IPS-18a (cell line): Measurements from ENCODE around the gene SHLD1.
"Not testable (repeated sequence)": the region's sequence is repeated elsewhere in the genome, so short reads cannot be mapped to it uniquely, and the experiment has no call there.

ENCODE experiments used
- H3K27ac ChIP-seq: one replicate; pipeline ENCODE4 v1.5.1; 2013; ENCODE audit warnings: low read length
- H3K27me3 ChIP-seq: one replicate; pipeline ENCODE4 v1.6.1; 2013; ENCODE audit warnings: mild to moderate bottlenecking, low read length; ENCODE audit not compliant: control insufficient read depth, insufficient read depth
- H3K36me3 ChIP-seq: one replicate; pipeline ENCODE4 v1.6.1; 2013; ENCODE audit warnings: low read depth, low read length; ENCODE audit not compliant: control insufficient read depth
- H3K4me1 ChIP-seq: one replicate; pipeline ENCODE4 v1.6.1; 2013; ENCODE audit warnings: low read depth, low read length; ENCODE audit not compliant: control insufficient read depth
- H3K4me3 ChIP-seq: one replicate; pipeline ENCODE4 v1.5.1; 2013; ENCODE audit warnings: low read length
- H3K9ac ChIP-seq: one replicate; pipeline ENCODE4 v1.6.1; 2013; ENCODE audit warnings: mild to moderate bottlenecking, low read length, moderate library complexity
- H3K9me3 ChIP-seq: one replicate; pipeline ENCODE4 v1.6.1; 2013; ENCODE audit warnings: low read depth, low read length; ENCODE audit not compliant: control insufficient read depth

Gene SHLD1

GRCh38 chr20:5719861-5720403, 30.3 kb upstream of the SHLD1 start:
- no peaks in the 10 kb centered on the region for H3K36me3 ChIP-seq
- no peaks in the 10 kb centered on the region for H3K4me1 ChIP-seq
- H3K9me3 ChIP-seq = no peaks in the 10 kb centered on the region
- H3K4me3 ChIP-seq = no peak overlapping the region
- H3K27ac ChIP-seq = no peak overlapping the region
- H3K27me3 ChIP-seq = no peaks in the 10 kb centered on the region
- H3K9ac ChIP-seq = no peak overlapping the region

GRCh38 chr20:5720696-5721095, 29.5 kb upstream of the SHLD1 start:
- Histone ChIP-seq H3K36me3 (no peaks in the 10 kb centered on the region), H3K9me3 (no peaks in the 10 kb centered on the region), H3K4me1 (no peaks in the 10 kb centered on the region), H3K27ac (no peak overlapping the region), H3K27me3 (no peaks in the 10 kb centered on the region), H3K9ac (no peak overlapping the region), H3K4me3 (no peak overlapping the region)

GRCh38 chr20:5721356-5721755, 28.8 kb upstream of the SHLD1 start:
- H3K9ac ChIP-seq, H3K4me1 ChIP-seq, H3K27ac ChIP-seq, H3K9me3 ChIP-seq, H3K4me3 ChIP-seq, H3K36me3 ChIP-seq, H3K27me3 ChIP-seq: not testable (repeated sequence)

GRCh38 chr20:5722927-5723326, 27.3 kb upstream of the SHLD1 start:
- Histone ChIP-seq H3K9me3 (no peaks in the 10 kb centered on the region), H3K4me1 (no peaks in the 10 kb centered on the region), H3K27me3 (no peaks in the 10 kb centered on the region), H3K36me3 (no peaks in the 10 kb centered on the region), H3K27ac (no peak overlapping the region), H3K4me3 (no peak overlapping the region), H3K9ac (no peak overlapping the region)

- not testable (repeated sequence) for H3K27me3 ChIP-seq, H3K27ac ChIP-seq, H3K9ac ChIP-seq, H3K4me3 ChIP-seq, H3K4me1 ChIP-seq, H3K9me3 ChIP-seq, H3K36me3 ChIP-seq
These were observed 25.1 kb upstream of the SHLD1 start for GRCh38 chr20:5725183-5725463.

GRCh38 chr20:5727018-5727515, 23.1 kb upstream of the SHLD1 start:
- no peaks in the 10 kb centered on the region for H3K36me3 ChIP-seq
- no peaks in the 10 kb centered on the region for H3K4me1 ChIP-seq
- no peak overlapping the region for H3K4me3 ChIP-seq
- H3K27me3 ChIP-seq = no peaks in the 10 kb centered on the region
- no peak overlapping the region for H3K9ac ChIP-seq
- H3K27ac ChIP-seq = no peak overlapping the region
- no peaks in the 10 kb centered on the region for H3K9me3 ChIP-seq

- no peaks in the 10 kb centered on the region for H3K27me3 ChIP-seq
- H3K27ac ChIP-seq = no peak overlapping the region
- no peak overlapping the region for H3K4me3 ChIP-seq
- no peak overlapping the region for H3K9ac ChIP-seq
- no peaks in the 10 kb centered on the region for H3K36me3 ChIP-seq
- no peaks in the 10 kb centered on the region for H3K4me1 ChIP-seq
- no peaks in the 10 kb centered on the region for H3K9me3 ChIP-seq
These were observed 20.9 kb upstream of the SHLD1 start for GRCh38 chr20:5729348-5729747.

- Histone ChIP-seq H3K27ac (no peak overlapping the region), H3K9me3 (no peaks in the 10 kb centered on the region), H3K36me3 (no peaks in the 10 kb centered on the region), H3K4me3 (no peak overlapping the region), H3K4me1 (no peaks in the 10 kb centered on the region), H3K9ac (no peak overlapping the region), H3K27me3 (no peaks in the 10 kb centered on the region)
These were observed 20.1 kb upstream of the SHLD1 start for GRCh38 chr20:5730131-5730530.

- H3K27me3 ChIP-seq = no peaks in the 10 kb centered on the region
- no peak overlapping the region for H3K27ac ChIP-seq
- H3K4me3 ChIP-seq = no peak overlapping the region
- no peak overlapping the region for H3K9ac ChIP-seq
- no peaks in the 10 kb centered on the region for H3K9me3 ChIP-seq
- no peaks in the 10 kb centered on the region for H3K36me3 ChIP-seq
- H3K4me1 ChIP-seq = no peaks in the 10 kb centered on the region
These were observed 18.3 kb upstream of the SHLD1 start for GRCh38 chr20:5731753-5732366.

- Histone ChIP-seq H3K9ac (no peak overlapping the region), H3K27ac (no peak overlapping the region), H3K9me3 (no peaks in the 10 kb centered on the region), H3K4me3 (no peak overlapping the region), H3K27me3 (no peaks in the 10 kb centered on the region), H3K4me1 (no peaks in the 10 kb centered on the region), H3K36me3 (no peaks in the 10 kb centered on the region)
These were observed 15.6 kb upstream of the SHLD1 start for GRCh38 chr20:5734602-5735001.

- H3K4me1 ChIP-seq = no peaks in the 10 kb centered on the region
- no peaks in the 10 kb centered on the region for H3K9me3 ChIP-seq
- no peak overlapping the region for H3K4me3 ChIP-seq
- H3K27me3 ChIP-seq = no peaks in the 10 kb centered on the region
- H3K27ac ChIP-seq = no peak overlapping the region
- no peak overlapping the region for H3K9ac ChIP-seq
- no peaks in the 10 kb centered on the region for H3K36me3 ChIP-seq
These were observed 14.2 kb upstream of the SHLD1 start for GRCh38 chr20:5735845-5736510.

GRCh38 chr20:5737619-5737953, 12.6 kb upstream of the SHLD1 start:
- no peaks in the 10 kb centered on the region for H3K36me3 ChIP-seq
- H3K4me3 ChIP-seq = no peak overlapping the region
- no peaks in the 10 kb centered on the region for H3K4me1 ChIP-seq
- H3K9ac ChIP-seq = no peak overlapping the region
- no peaks in the 10 kb centered on the region for H3K27me3 ChIP-seq
- H3K27ac ChIP-seq = no peak overlapping the region
- no peaks in the 10 kb centered on the region for H3K9me3 ChIP-seq
